ENCODE measurements around the gene PDE4D.
"Not testable (repeated sequence)": the region's sequence is repeated elsewhere in the genome, so short reads cannot be mapped to it uniquely, and the experiment has no call there.

PDE4D gene

GRCh38 chr5:59069438-59070079 is 824.0 kb downstream of the PDE4D start:
- Mint-ChIP-seq H3K9me3 (peaks cover 2 to 4% of the 10 kb centered on the region in 2 donors), H3K27me3 (no peaks in the 10 kb centered on the region), H3K4me3 (no peak overlapping the region), H3K36me3 (no peaks in the 10 kb centered on the region), H3K4me1 (no peaks in the 10 kb centered on the region), H3K27ac (no peak overlapping the region)
- DNase-seq (no peak), ATAC-seq (replicated peaks) (no peak)

GRCh38 chr5:59067956-59068656 is 825.4 kb downstream of the PDE4D start:
- H3K27me3 Mint-ChIP-seq, result no peaks in the 10 kb centered on the region
- no peak overlapping the region for H3K4me3 Mint-ChIP-seq
- H3K27ac Mint-ChIP-seq, result no peak overlapping the region
- no peaks in the 10 kb centered on the region for H3K36me3 Mint-ChIP-seq
- H3K4me1 Mint-ChIP-seq, result no peaks in the 10 kb centered on the region
- ATAC-seq (replicated peaks) (no peak), DNase-seq (no peak)
- peaks cover 2 to 4% of the 10 kb centered on the region in 2 donors for H3K9me3 Mint-ChIP-seq

GRCh38 chr5:59066367-59067163 is 827.0 kb downstream of the PDE4D start:
- no peak overlapping the region for H3K27ac Mint-ChIP-seq
- H3K36me3 Mint-ChIP-seq, result no peaks in the 10 kb centered on the region
- no peak for ATAC-seq (replicated peaks)
- no peaks in the 10 kb centered on the region for H3K4me1 Mint-ChIP-seq
- no peak overlapping the region for H3K4me3 Mint-ChIP-seq
- DNase-seq, result no peak
- H3K9me3 Mint-ChIP-seq, result peaks cover 2 to 4% of the 10 kb centered on the region in 2 donors
- no peaks in the 10 kb centered on the region for H3K27me3 Mint-ChIP-seq

- no peak for ATAC-seq (replicated peaks)
- H3K27ac Mint-ChIP-seq, result no peak overlapping the region
- no peaks in the 10 kb centered on the region for H3K36me3 Mint-ChIP-seq
- peaks cover 2 to 4% of the 10 kb centered on the region in 2 donors for H3K9me3 Mint-ChIP-seq
- no peaks in the 10 kb centered on the region for H3K4me1 Mint-ChIP-seq
- DNase-seq, result no peak
- no peak overlapping the region for H3K4me3 Mint-ChIP-seq
- no peaks in the 10 kb centered on the region for H3K27me3 Mint-ChIP-seq
Measured at GRCh38 chr5:59065554-59065953, 828.0 kb downstream of the PDE4D start.

- Mint-ChIP-seq H3K9me3 (peaks cover 2 to 4% of the 10 kb centered on the region in 2 donors), H3K27me3 (no peaks in the 10 kb centered on the region), H3K4me3 (no peak overlapping the region), H3K27ac (no peak overlapping the region), H3K4me1 (no peaks in the 10 kb centered on the region), H3K36me3 (no peaks in the 10 kb centered on the region)
- no peak for ATAC-seq (replicated peaks)
- DNase-seq, result no peak
Measured at GRCh38 chr5:59064293-59064692, 829.2 kb downstream of the PDE4D start.

GRCh38 chr5:59062986-59063683 is 830.4 kb downstream of the PDE4D start:
- no peak for ATAC-seq (replicated peaks)
- no peak overlapping the region for H3K27ac Mint-ChIP-seq
- H3K4me1 Mint-ChIP-seq, result no peaks in the 10 kb centered on the region
- no peak overlapping the region for H3K4me3 Mint-ChIP-seq
- no peaks in the 10 kb centered on the region for H3K36me3 Mint-ChIP-seq
- no peaks in the 10 kb centered on the region for H3K27me3 Mint-ChIP-seq
- DNase-seq, result no peak
- peaks cover 2 to 4% of the 10 kb centered on the region in 2 donors for H3K9me3 Mint-ChIP-seq

GRCh38 chr5:59061377-59061776 is 832.1 kb downstream of the PDE4D start:
- H3K4me1 Mint-ChIP-seq, result no peaks in the 10 kb centered on the region
- H3K27me3 Mint-ChIP-seq, result no peaks in the 10 kb centered on the region
- DNase-seq (no peak), ATAC-seq (replicated peaks) (no peak)
- H3K9me3 Mint-ChIP-seq, result peaks cover 2 to 4% of the 10 kb centered on the region in 2 donors
- no peak overlapping the region for H3K27ac Mint-ChIP-seq
- peaks cover 0 to 2% of the 10 kb centered on the region in 2 donors for H3K36me3 Mint-ChIP-seq
- no peak overlapping the region for H3K4me3 Mint-ChIP-seq

- Mint-ChIP-seq H3K4me1 (no peaks in the 10 kb centered on the region), H3K27me3 (no peaks in the 10 kb centered on the region), H3K36me3 (peaks cover 0 to 2% of the 10 kb centered on the region in 2 donors), H3K9me3 (no peaks in the 10 kb centered on the region), H3K27ac (no peak overlapping the region), H3K4me3 (no peak overlapping the region)
- ATAC-seq (replicated peaks), result no peak
- no peak for DNase-seq
Measured at GRCh38 chr5:59058969-59059687, 834.4 kb downstream of the PDE4D start.

GRCh38 chr5:59058237-59058636 is 835.3 kb downstream of the PDE4D start:
- Mint-ChIP-seq H3K9me3 (no peaks in the 10 kb centered on the region), H3K4me3 (no peak overlapping the region), H3K36me3 (peaks cover 0 to 2% of the 10 kb centered on the region in 2 donors), H3K4me1 (no peaks in the 10 kb centered on the region), H3K27ac (no peak overlapping the region), H3K27me3 (no peaks in the 10 kb centered on the region)
- ATAC-seq (replicated peaks) (no peak), DNase-seq (no peak)

- not testable (repeated sequence) for H3K27me3 Mint-ChIP-seq; H3K9me3 Mint-ChIP-seq; DNase-seq; H3K36me3 Mint-ChIP-seq; ATAC-seq (replicated peaks); H3K4me1 Mint-ChIP-seq; H3K4me3 Mint-ChIP-seq; H3K27ac Mint-ChIP-seq
Measured at GRCh38 chr5:59056599-59056998, 836.9 kb downstream of the PDE4D start.

- Mint-ChIP-seq H3K4me1 (no peaks in the 10 kb centered on the region), H3K27ac (no peak overlapping the region), H3K27me3 (no peaks in the 10 kb centered on the region), H3K4me3 (no peak overlapping the region), H3K36me3 (peaks cover 0 to 2% of the 10 kb centered on the region in 2 donors), H3K9me3 (no peaks in the 10 kb centered on the region)
- ATAC-seq (replicated peaks) (no peak), DNase-seq (no peak)
Measured at GRCh38 chr5:59055745-59056448, 837.6 kb downstream of the PDE4D start.

GRCh38 chr5:59054963-59055528 is 838.5 kb downstream of the PDE4D start:
- Mint-ChIP-seq H3K4me3 (no peak overlapping the region), H3K9me3 (no peaks in the 10 kb centered on the region), H3K36me3 (peaks cover 0 to 2% of the 10 kb centered on the region in 2 donors), H3K27ac (no peak overlapping the region), H3K4me1 (no peaks in the 10 kb centered on the region), H3K27me3 (no peaks in the 10 kb centered on the region)
- ATAC-seq (replicated peaks), result no peak
- no peak for DNase-seq

GRCh38 chr5:59051951-59052350 is 841.6 kb downstream of the PDE4D start:
- ATAC-seq (replicated peaks), result no peak
- H3K4me3 Mint-ChIP-seq, result no peak overlapping the region
- no peaks in the 10 kb centered on the region for H3K9me3 Mint-ChIP-seq
- DNase-seq, result no peak
- peaks cover 0 to 2% of the 10 kb centered on the region in 2 donors for H3K36me3 Mint-ChIP-seq
- no peak overlapping the region for H3K27ac Mint-ChIP-seq
- no peaks in the 10 kb centered on the region for H3K4me1 Mint-ChIP-seq
- no peaks in the 10 kb centered on the region for H3K27me3 Mint-ChIP-seq

Measured in stimulated activated naive B cell treated with anti-CD40 and anti-IgM and Interleukin-4, amounts not matched to agents 10 μg/mL and 1 μg/mL and 100 μg/mL, for 72 hours (primary cell).